Neural cell (in vitro differentiated cells): ENCODE results near the gene ZBP1. TPM values are rescaled to one million over a fixed set of nuclear protein-coding genes. Genes with fewer than 3 reads are reported as not detected.

Source experiments
- H2AFZ ChIP-seq: fragments of 200-600, 300-800 bp; sonication (generic), shearing (Covaris generic); 2 replicates; pipeline ENCODE4 v1.6.0; 2014; ENCODE audit warnings: low read depth, mild to moderate bottlenecking, antibody characterized with exemption, low read length, moderate library complexity
- H3F3A ChIP-seq: fragments of 200-600 bp; shearing (Covaris generic); 2 replicates; pipeline ENCODE4 v1.6.1; 2016; ENCODE audit warnings: mild to moderate bottlenecking, moderate library complexity, mixed read lengths, antibody characterized with exemption, low read length; ENCODE audit not compliant: insufficient read depth, poor library complexity, severe bottlenecking
- H3K27ac ChIP-seq: fragments of 200-600, 300-800 bp; sonication (generic), shearing (Covaris generic); 2 replicates; pipeline ENCODE4 v1.5.1; 2014; ENCODE audit warnings: mild to moderate bottlenecking, low read length, moderate library complexity
- H3K27me3 ChIP-seq: fragments of 300-800, 200-600 bp; sonication (generic), shearing (Covaris generic); 2 replicates; pipeline ENCODE4 v1.6.0; 2014; ENCODE audit warnings: mild to moderate bottlenecking, low read depth, low read length, moderate library complexity; ENCODE audit not compliant: insufficient read depth
- H3K36me3 ChIP-seq: fragments of 300-800, 200-600 bp; sonication (generic), shearing (Covaris generic); 2 replicates; pipeline ENCODE4 v1.5.1; 2014; ENCODE audit warnings: mild to moderate bottlenecking, antibody characterized with exemption, low read length, moderate library complexity; ENCODE audit not compliant: insufficient read depth
- H3K4me2 ChIP-seq: fragments of 300-800, 200-600 bp; sonication (generic), shearing (Covaris generic); 2 replicates; pipeline ENCODE4 v1.6.0; 2014; ENCODE audit warnings: mild to moderate bottlenecking, low read length
- H3K4me3 ChIP-seq: fragments of 300-800, 200-600 bp; sonication (generic), shearing (Covaris generic); 2 replicates; pipeline ENCODE4 v1.5.1; 2014; ENCODE audit warnings: mild to moderate bottlenecking, low read length, moderate library complexity
- H3K79me2 ChIP-seq: fragments of 200-600 bp; shearing (Covaris generic); replicated peaks from 2 replicates; pipeline ENCODE4 v1.6.0; 2014; ENCODE audit warnings: mild to moderate bottlenecking, low read length, moderate library complexity; ENCODE audit not compliant: insufficient read depth
- H3K9ac ChIP-seq: fragments of 300-800, 200-600 bp; sonication (generic), shearing (Covaris generic); 2 replicates; pipeline ENCODE4 v1.6.1; 2016; ENCODE audit warnings: mild to moderate bottlenecking, low read length, mixed read lengths
- H3K9me2 ChIP-seq: fragments of 200-600 bp; shearing (Covaris generic); 2 replicates; pipeline ENCODE4 v1.6.1; 2016; ENCODE audit warnings: mild to moderate bottlenecking, low read length, mixed read lengths; ENCODE audit not compliant: insufficient read depth
- H3K9me3 ChIP-seq: fragments of 200-600, 300-800 bp; sonication (generic), shearing (Covaris generic); 2 replicates; pipeline ENCODE4 v1.6.1; 2016; ENCODE audit warnings: mild to moderate bottlenecking, mixed run types, low read length, moderate library complexity, mixed read lengths
- H4K20me1 ChIP-seq: fragments of 200-600 bp; shearing (Covaris generic); 2 replicates; pipeline ENCODE4 v1.6.1; 2016; ENCODE audit warnings: mild to moderate bottlenecking, mixed run types; ENCODE audit not compliant: insufficient read depth
- CTCF ChIP-seq: fragments of 450-650 bp; IDR thresholded peaks from 2 replicates; pipeline ENCODE4 v1.5.1; 2014; ENCODE audit warnings: antibody characterized with exemption, mild to moderate bottlenecking, moderate library complexity; ENCODE audit not compliant: poor library complexity, severe bottlenecking
- EP300 ChIP-seq: fragments of 450-650 bp; conservative IDR thresholded peaks from 2 replicates; pipeline ENCODE4 v1.6.1; 2014; ENCODE audit warnings: antibody characterized with exemption, mild to moderate bottlenecking, moderate library complexity; ENCODE audit not compliant: poor library complexity, severe bottlenecking
- EZH2 ChIP-seq: fragments of 200-600, 300-800 bp; shearing (Covaris generic), sonication (generic); IDR thresholded peaks from 2 replicates; pipeline ENCODE4 v1.6.1; 2014; ENCODE audit warnings: antibody characterized with exemption, low read length, borderline replicate concordance, mild to moderate bottlenecking; ENCODE audit not compliant: insufficient read depth, poor library complexity, severe bottlenecking
- REST ChIP-seq: IDR thresholded peaks from 2 replicates; pipeline ENCODE4 v1.6.1; 2012; ENCODE audit warnings: borderline replicate concordance
- SMC3 ChIP-seq: fragments of 450-650 bp; conservative IDR thresholded peaks from 2 replicates; pipeline ENCODE4 v1.6.1; 2014; ENCODE audit warnings: antibody characterized with exemption, mild to moderate bottlenecking, moderate library complexity; ENCODE audit not compliant: poor library complexity
- polyA plus RNA-seq: library from polyadenylated mRNA; depleted of rRNA; stranded (reverse); fragments of >200 nt; gene quantifications from 2 replicates; pipeline ENCODE4 v1.2.3, GENCODE V29; 2014

Gene ZBP1
- polyA plus RNA-seq, 1 donor from 2014 or later: not detected

GRCh38 chr20:57583289-57584257, 36.7 kb downstream of the ZBP1 start:
- Histone ChIP-seq H4K20me1 (no peaks in the 10 kb centered on the region), H3K4me3 (no peak overlapping the region), H3K27ac (no peak overlapping the region), H3K36me3 (no peaks in the 10 kb centered on the region), H3K9me2 (no peaks in the 10 kb centered on the region), H3K9ac (no peak overlapping the region), H3F3A (no peaks in the 10 kb centered on the region), H3K9me3 (no peaks in the 10 kb centered on the region), H2AFZ (no peak overlapping the region), H3K27me3 (no peaks in the 10 kb centered on the region), H3K79me2 (no peaks in the 10 kb centered on the region), H3K4me2 (no peak overlapping the region)
- no peak for TF ChIP-seq EZH2
- no peak for TF ChIP-seq EP300
- TF ChIP-seq SMC3: no peak
- TF ChIP-seq CTCF: peak; percentile 18

- no peak for TF ChIP-seq EZH2
- peak; percentile 63 for TF ChIP-seq CTCF
- no peak for TF ChIP-seq REST
- TF ChIP-seq SMC3: peak; percentile 23
- no peak overlapping the region for H3K27ac ChIP-seq
- H3K4me3 ChIP-seq: no peak overlapping the region
- no peaks in the 10 kb centered on the region for H3K79me2 ChIP-seq
- no peaks in the 10 kb centered on the region for H4K20me1 ChIP-seq
- no peaks in the 10 kb centered on the region for H3K9me2 ChIP-seq
- no peaks in the 10 kb centered on the region for H3K9me3 ChIP-seq
- H3K36me3 ChIP-seq: no peaks in the 10 kb centered on the region
- no peaks in the 10 kb centered on the region for H3F3A ChIP-seq
- H3K9ac ChIP-seq: no peak overlapping the region
- no peaks in the 10 kb centered on the region for H3K27me3 ChIP-seq
- no peak overlapping the region for H2AFZ ChIP-seq
- H3K4me2 ChIP-seq: no peak overlapping the region
Observed at GRCh38 chr20:57582432-57583288, 37.6 kb downstream of the ZBP1 start.
